GM21390 (cell line): ENCODE results near the gene LURAP1L.

ENCODE experiments used
- ATAC-seq: cut with Tn5 transposase; IDR thresholded peaks from one replicate; pipeline ENCODE4 v1.9.1; 2021; ENCODE audit not compliant: unreplicated experiment

The LURAP1L gene

DNA sequence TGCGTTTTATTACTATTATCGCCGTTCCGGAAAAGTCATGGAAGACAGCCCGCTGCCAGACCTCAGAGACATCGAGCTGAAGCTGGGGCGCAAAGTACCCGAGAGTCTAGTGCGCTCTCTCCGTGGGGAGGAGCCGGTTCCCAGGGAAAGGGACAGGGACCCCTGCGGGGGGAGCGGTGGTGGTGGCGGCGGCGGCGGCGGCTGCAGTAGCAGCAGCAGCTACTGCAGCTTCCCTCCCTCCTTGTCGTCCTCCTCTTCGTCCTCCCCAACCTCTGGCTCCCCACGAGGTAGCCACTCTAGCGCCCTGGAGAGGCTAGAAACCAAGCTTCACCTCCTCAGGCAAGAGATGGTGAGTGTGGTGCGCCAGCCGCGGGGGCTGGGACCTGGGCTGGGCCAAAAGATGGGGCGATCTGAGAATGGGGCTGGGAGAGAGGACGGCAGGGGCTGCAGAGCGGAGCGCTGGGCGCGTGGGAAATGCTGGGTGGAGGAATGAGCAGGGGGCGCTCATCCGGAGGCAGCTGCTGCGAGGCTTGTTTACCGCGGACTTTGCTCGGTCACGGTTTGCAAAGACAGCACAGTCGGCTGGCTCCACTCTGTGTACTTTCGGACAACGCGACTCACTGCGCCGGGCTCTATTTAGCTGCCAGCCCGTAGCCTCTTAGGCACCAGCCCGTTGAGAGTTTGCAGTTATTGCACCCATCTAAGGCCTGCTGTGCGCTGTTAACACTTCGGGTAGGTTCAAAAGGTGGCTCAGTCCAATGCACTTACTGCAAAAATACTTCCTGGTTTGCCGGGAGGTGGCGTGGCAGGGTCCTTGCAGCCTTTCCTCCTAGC lies 1.1 kb downstream of the LURAP1L start:
- ATAC-seq = peak; percentile 80

DNA sequence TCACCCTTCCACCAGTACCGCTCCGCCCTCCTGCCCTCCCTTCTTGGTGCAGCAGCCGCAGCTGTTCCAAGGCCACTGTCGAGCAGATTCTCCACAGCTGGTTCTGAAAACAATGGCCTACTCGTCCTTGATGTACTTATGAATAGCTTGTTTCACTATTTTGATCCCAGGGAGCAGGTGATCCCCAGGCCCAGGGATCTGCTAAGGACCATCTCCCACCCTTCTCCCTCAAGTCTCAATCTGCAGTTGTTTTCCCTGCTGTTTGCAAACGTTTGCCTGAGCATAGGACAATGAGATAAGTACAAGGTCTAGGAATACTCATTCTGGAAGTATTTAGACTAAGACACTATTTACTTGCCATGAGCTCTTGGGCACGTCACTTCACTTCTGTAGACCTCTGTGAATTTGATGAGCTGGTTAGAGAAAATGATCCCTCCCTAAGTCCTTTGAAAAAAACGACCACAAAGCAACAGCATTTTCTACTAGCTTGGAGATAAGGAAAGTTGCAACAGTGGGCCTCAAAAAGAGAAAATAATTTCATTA lies 1.8 kb downstream of the LURAP1L start:
- no peak for ATAC-seq

DNA sequence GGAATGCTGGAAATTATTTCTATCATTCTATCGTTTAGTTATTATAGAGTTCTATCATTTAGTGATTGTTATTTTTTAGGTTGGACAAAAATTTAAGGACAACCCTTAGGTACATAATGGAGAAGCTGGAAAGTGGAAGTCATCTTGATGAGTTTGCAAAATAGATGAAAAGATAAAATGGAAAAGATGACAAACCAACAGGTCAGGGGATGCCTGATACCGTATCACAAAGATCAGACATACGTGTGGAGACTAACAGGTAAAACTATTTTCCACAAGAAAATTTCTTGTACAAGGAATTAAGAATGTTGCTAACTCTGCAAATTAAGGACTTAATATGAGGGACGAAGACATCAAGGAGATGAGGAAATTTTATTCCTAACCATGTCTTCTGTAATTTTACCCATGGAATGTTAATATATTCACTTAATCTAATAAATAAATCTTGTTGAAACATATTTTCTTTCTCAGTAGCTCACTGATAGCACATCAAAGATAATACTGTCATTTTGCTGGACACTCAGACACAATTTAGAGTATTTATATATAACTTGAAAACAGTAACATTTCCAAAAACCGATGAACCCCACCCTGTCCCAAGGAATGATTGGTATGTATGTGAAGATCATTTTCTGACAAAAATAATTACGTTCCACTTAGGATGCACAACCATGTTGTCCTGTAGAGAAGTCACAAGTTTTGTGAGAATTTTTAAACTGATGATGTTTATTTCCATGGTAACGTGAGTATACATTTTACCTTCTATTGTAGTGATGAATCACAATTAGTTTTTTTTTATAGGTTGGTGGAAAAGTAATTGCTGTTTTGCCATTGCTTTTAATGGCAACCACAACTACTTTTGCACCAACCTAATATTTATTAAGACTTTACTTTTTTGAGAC lies 2.6 kb downstream of the LURAP1L start:
- ATAC-seq = no peak

DNA sequence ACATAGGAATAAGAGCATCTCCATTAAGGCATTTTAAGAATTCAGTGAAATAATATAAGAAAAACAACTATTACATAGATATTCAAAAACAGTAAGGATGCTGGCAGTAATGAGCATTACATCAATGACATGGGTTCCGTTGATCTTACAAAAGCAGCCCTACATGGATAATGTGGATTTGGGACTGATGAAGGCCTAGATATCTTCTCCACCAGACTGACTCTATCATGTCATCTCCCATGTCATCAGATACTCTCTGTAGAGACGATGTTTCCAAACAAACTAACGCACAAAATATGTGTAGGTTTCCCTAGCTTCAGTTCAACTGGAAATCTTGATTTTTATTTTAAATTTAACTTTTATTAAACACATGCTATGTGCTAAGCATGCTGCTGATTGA lies 3.6 kb downstream of the LURAP1L start:
- no peak for ATAC-seq

DNA sequence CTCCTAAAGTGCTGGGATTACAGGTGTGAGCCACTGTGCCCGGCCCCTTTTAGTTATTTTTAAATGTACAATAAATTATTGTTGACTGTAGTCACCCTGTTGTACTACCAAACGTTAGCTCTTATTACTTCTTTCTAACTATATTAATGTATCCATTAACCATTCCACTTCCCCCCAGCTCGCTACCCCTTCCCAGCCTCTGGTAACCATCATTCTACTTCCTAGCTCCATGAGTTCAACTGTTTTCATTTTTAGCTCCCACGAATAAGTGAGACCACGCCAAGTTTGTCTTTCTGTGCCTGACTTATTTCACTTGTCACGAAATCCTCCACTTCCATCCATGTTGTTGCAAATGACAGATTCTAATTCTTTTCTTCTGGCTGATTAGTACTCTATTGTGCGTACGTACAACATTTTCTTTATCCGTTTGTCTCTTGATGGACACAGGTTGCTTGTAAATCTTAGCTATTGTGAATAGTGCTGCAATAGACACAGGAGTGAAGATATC lies 6.5 kb downstream of the LURAP1L start:
- no peak for ATAC-seq

DNA sequence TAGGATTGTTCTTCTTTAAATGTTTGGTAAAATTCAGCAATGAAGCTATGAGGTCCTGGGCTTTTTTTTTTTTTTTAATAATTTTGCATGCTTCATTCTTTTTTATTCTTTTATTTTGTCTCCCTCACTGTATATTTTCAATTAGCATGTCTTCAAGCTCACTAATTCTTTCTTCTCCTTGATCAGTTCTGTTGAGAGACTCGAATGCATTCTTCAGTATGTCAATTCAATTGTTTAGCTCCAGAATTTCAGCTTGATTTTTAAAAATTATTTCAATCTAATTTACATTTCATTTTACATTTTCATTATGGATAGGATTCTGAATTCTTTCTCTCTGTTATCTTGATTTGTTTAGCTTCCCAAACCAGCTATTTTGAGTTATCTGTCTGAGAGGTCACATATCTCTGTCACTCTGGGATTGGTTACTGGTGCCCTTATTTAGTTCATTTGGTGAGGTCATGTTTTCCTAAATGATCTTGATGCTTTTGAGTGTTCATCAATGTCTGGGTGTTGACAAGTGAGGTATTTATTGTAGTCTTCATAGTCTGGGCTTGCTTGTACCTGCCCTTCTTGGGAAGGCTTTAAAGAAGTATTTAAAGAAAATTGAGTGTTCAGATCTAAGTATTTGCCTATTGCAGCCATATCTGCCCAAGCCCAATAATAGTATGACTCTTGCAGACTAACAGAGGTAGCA lies 9.1 kb downstream of the LURAP1L start:
- no peak for ATAC-seq

DNA sequence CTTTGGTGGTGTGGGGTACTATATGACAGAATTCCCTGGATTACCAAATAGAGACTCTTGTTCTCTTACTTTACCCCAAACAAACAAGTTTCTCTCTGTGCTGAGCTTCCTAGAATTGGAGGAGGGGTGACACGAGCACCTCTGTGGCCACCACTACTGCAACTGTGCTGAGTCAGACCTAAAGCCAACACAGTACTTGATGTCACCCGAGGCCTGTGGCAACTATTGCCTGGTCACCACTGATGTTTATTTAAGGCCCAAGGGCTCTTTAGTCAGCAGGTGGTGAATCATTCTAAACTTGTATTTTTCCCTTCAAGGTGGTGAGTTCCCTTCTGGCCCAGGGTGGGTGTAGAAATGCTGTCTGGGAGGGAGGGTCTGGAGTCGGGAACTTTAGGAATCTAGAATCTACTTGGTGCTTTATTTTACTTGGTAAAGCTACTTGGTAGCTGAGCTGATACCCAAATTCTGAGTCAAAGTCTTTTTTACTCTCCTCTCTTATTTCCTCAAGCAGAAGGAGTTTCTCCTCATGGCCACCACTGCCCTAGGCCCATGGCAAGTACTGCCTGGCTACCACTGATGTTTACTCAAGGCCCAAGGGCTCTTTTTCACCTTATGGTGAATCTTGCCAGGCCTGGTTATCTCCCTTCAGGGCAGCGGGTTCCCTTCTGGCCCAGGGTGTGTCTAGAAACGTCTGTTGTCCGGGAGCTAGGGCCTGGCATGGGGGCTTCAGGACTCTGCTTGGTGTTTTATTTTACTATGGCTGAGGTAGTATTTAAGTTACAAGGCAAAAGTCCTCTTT lies 9.8 kb downstream of the LURAP1L start:
- no peak for ATAC-seq

DNA sequence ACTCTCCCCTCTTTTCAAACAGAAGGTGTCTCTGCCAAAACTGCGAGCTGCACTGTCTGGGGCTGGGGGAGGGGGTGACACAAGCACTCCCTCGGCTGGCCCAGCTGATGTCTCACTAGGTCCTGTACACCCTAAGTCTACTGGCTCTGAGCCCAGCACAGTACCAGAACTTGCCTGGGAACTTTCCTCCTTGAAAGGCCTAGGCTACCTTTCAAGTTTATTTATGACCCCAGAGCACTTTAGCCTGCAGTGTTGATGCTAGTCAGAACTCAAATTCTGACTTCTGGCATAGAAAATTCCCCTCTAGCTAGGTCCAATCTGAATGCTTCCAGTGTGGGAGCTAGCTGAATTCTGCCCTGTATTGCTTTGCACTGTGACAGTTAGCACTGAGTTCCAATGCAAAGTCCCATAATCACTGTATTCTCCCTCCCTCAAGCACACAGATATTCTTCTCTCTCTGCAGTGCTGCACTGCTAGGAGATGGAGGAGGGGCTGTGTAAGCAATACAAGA lies 10.5 kb downstream of the LURAP1L start:
- ATAC-seq = no peak

DNA sequence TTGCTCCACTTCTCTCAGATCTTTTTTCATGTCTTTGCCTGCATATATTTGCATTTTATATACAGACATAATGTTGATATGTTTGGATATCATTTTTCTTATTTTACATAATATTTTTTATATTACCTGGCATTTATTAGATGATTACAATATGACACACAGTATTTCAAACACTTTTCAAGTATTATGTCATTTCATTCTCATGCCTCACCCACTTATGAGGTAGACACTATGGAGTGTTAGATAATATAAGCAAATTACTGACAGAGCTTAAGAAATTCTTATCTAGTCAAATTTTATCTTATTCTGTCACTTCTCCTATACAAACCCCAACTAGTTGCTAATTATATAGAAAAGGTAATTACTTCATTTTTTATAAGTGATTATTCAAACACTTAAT lies 11.1 kb downstream of the LURAP1L start:
- ATAC-seq = no peak

DNA sequence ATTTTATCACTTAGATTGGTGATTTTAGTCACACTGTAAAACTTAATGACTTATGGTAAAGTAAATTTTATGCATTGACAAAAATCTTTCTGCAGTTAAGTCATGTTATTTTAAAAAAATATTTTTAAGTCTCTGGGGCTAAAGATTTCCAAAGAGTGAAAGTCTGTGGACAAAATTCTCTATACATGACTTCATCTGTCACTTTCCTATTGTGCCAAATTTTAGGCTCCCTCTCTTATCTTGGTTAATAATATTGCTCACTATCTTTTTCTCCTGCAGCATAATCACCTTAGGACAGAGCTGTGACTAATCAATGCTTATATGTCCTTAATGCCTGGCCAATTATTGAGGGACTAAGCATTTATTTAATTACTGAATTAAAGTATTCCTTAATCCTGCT lies 15.2 kb downstream of the LURAP1L start:
- no peak for ATAC-seq

DNA sequence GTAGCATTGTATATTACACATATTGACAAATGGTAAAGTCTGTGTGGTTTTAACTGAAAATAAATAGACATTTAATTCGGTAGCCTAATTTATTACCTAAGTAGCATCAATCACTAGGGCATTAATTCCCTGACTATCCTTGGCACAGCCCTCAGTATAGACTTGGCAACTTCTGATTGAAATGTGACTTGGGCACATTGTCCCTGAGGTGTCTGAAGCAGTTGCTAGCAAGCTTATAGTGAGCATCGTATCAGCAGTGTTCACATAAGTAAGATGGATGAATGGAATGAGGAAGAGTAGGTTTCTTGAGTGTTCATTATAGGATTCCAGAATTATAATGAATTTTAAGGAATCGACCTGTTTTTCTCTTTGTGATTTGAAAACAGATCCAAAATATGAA lies 16.1 kb downstream of the LURAP1L start:
- ATAC-seq = no peak

DNA sequence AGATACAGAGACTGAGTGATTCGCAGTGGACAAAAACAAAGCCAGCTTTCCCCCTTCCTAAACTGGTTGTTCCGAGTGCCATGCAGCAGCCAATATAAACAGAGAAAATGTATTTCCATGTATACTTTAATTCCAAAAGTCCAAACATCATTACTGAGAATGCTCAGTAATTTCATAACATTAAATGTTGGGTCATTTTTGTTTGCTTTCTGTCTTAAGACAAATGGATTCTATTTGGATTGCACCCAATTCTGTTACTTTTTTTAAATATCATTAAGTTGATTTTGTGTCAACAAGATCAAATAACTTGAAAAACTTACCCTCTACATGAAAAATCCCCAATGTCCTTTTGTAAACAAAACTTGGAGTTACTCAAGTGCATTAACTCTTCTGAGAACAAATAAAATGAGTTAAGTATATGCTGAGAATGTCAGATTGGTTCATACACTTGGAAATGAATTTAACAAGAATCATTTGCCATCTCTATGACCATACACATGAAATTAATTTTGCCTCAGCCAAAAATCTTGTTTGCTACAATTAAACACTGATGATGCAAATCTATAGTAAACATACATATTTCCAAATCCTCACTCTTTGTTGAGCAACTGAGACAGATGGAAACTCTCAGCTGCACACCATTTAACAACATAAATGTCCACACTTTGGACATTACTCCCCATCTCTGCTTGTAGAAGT lies 19.4 kb downstream of the LURAP1L start:
- ATAC-seq = no peak

DNA sequence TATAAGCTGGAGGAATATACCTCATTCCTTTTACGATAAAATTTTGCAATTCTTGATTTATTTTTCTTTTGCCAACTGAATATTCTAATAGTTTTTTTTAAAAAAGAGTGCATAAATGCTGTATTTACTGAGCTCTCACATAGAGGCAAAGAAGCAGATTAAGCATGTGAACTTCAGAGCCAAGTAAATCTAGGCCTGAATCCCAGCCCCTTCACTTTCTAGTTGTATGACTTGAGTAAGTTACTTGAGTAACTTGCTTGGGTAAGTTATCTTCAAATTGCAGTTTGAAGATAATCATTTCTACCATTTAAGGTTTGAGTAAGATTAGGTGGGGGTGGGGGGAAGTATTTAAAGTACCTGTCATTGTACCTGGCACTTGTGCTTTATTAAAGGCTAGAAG lies 21.8 kb downstream of the LURAP1L start:
- no peak for ATAC-seq

DNA sequence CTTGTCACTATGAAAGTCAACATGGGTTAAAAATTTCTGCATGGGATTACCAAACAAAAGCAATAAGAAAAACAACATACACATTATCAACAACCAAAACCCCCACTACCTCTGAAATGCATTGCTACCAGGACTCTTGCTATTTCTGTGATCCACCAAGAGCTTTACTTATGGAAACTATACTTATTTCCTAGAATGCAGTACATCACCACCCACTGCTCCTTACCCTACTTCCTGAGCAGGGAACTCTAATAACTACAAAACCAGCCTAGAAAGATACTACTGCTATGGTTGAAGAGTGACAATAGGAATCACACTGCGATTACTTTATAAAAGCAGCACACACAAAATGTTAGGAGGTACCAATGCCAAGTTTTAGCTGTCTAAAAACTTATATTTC lies 22.2 kb downstream of the LURAP1L start:
- ATAC-seq = no peak

DNA sequence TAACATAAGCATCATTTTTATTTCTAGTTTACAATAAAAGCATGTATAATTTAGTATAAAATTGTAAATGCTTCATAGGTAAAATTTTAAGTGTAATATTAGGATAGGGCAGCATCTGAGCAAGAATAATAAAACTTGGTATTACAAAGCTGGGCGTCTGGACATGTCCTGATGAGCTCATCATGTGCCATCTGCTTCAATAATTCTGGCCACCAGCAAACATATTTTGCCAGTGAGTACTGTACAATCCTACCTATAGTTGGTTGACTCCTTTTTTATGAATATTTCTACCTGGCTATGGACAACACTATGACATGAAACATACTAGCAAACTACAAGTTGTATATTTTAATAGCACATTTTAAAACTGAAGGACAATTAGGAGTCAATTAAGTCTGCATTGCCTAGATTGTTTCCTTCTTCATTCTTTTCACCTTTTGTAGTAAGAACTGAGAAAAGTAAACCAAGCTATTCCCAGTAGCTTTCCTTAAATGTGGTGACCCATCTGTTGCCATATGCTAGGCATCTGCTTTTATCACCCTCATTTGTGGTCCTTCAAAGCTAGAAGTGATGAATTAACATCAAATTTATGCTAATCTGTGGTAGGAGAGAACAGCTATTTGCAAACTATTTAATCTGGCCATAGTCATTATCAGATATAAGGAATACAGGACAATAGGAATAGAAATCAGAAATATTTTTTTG lies 23.4 kb downstream of the LURAP1L start:
- no peak for ATAC-seq

DNA sequence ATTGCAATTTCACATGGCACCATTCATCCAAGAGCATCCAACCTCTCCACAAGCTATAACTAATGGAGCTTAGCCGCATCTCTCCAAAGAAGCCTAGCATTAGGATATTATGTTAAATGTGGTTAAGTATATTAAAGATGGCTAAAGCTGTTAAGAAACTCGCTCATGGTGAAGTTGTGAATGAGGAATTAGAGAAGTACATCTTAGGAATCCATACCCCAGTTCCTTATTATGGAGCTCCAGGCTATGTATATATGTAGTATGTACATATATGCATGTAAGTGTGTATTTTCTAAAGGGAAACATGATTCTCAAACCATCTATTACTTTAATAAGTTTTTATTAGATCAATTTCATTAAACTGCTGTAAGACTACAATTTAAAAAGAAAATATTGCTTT lies 26.4 kb downstream of the LURAP1L start:
- ATAC-seq = no peak

DNA sequence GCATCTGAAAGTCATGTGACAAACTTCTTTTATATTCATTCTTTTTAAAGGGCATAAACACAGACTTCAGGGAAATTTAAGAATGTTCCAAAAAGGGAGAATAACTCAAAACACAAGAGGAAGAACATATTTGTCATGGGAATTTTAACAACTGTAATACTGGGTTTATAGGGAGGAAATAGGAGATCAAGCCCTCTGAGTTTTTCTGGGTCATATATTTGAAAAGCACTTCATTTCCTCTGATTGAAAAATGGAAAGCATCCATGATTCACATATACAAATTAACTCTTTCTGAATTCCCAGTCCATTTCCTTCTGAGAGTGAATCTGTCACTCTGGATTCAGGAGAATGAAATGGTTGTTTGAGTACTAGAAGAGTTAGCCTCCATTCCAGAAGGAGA lies 26.8 kb downstream of the LURAP1L start:
- no peak for ATAC-seq

DNA sequence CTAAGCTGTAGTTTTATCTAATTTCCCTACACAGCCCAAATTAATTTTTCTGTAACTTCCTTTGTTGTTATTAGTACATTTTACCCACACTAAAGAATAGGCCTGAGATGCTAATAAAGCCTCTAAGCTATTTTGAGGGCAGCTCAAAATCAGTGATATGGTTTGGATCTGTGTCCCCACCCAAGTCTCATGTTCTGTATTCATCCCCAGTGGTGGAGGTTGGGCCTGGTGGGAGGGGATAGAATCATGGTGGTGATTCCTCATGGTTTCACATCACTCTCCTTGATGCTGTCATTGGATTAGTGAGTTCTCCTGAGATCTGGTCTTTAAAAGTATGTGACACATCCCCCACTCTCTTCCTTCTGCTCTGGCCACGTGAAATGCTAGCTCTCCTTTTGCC lies 27.3 kb downstream of the LURAP1L start:
- ATAC-seq = no peak

DNA sequence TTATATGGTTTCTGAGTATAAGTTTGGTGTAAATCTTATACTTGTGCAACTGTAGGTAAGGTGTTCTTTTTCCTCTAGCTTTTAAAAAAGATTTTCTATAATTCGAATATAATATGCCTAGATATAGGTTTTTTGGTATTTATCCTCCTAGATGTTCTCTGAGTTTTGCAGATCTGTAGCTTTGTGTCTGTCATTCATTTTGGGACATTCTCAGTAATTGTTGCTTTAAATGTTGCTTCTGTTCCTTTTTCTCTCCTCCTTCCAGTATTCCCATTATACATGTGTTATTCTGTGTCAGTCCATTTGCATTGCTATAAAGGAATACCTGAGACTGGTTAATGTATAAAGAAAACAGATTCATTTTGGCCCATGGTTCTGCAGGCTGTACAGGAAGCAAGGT lies 33.7 kb downstream of the LURAP1L start:
- ATAC-seq = no peak
